ENCODE measurements around the gene CTDSPL2.
A peak's percentile ranks its signal among the peaks of the same experiment; 100 is the strongest.

DNA sequence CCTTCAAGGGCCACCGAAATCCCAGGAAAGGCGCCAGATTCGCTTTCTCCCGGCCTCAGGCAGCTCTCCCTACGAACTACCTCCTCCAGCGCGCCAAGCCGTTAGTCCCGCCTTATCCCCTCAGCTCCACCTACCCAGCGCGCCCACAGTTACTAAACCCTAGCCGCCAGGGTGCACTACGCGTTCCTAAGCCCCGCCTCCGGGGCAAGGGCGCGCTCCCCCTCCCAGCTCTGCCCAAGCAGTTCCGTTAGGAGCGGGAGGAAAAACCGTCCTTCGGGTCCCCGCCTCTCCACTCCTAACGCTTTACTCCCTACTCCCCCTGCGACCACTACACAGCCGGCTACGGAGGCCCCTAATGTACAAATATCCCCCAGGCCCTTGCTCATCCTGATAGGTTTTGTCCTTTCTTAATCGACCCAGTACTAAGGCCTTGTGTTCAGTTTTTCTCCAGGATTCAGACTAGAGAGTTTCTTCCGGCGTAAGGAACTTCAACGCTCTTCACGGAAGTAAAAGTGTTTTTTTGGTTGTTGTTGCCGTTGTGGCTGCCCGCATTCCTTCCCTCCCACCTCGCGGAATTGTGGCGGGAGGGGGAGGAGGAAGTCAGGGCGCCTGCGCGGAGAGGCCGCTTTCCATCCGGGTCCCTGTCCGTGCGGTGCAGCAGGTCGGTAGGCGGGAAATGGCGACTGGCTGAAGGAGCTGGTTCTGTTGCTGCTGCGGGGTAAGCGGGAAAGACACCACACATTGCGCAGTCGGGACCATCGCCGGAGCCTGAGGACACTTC lies at the start of gene CTDSPL2:
- no peak for TF ChIP-seq EP300 (IDR thresholded peaks at IDR 0.05)
- TF ChIP-seq POLR2A (IDR thresholded peaks at IDR 0.05) = peak in 1 of 2 donors; percentile 43
- TF ChIP-seq, protein P1, sequence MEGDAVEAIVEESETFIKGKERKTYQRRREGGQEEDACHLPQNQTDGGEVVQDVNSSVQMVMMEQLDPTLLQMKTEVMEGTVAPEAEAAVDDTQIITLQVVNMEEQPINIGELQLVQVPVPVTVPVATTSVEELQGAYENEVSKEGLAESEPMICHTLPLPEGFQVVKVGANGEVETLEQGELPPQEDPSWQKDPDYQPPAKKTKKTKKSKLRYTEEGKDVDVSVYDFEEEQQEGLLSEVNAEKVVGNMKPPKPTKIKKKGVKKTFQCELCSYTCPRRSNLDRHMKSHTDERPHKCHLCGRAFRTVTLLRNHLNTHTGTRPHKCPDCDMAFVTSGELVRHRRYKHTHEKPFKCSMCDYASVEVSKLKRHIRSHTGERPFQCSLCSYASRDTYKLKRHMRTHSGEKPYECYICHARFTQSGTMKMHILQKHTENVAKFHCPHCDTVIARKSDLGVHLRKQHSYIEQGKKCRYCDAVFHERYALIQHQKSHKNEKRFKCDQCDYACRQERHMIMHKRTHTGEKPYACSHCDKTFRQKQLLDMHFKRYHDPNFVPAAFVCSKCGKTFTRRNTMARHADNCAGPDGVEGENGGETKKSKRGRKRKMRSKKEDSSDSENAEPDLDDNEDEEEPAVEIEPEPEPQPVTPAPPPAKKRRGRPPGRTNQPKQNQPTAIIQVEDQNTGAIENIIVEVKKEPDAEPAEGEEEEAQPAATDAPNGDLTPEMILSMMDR (IDR thresholded peaks at IDR 0.05) = peak in 1 of 2 donors; percentile 42

Measured in suprapubic skin (tissue), 3 donors.